ENCODE data around the gene TRIM33. TPM values are rescaled to one million over a fixed set of nuclear protein-coding genes. Genes with fewer than 3 reads are reported as not detected.

The TRIM33 gene
- total and polyA plus RNA-seq, 2 experiments from 2014 or later: 50.3 to 51.1 TPM

DNA sequence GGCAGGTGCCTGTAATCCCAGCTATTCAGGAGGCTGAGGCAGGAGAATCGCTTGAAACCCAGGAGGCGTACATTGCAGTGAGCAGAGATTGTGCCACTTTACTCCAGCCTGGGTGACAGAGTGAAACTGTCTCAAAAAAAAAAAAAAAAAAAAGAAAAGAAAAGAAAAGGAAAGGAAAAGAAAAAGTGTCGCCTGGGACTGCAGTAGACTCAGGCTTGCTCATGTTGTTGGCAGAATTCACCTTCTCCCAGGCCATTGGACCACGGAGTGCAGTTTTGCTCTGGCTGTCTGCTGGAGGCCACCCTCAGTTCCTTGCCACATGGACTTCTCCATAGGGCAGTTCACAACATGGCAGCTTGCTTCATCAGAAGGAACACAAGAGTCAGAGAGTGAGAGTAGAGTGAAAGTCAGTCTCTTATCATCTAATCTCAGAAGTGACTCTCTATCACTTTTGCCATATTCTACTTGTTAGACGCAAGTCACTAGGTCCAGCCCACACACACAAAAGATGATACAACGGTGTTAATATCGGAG lies 41.2 kb upstream of the TRIM33 start:
- no peak overlapping the region for H3K4me3 Mint-ChIP-seq
- H3F3A ChIP-seq (replicated peaks; ENCODE audit: low read depth): no peaks in the 10 kb centered on the region
- H3K36me3 ChIP-seq (ENCODE audit: insufficient read depth): no peaks in the 10 kb centered on the region
- H2AFZ ChIP-seq: no peak overlapping the region
- H3K27me3 Mint-ChIP-seq (ENCODE audit: insufficient read depth, low read depth, poor library complexity): no peaks in the 10 kb centered on the region
- no peaks in the 10 kb centered on the region for H3K9me2 ChIP-seq (ENCODE audit: insufficient read depth)
- no peaks in the 10 kb centered on the region for H3K4me1 ChIP-seq (ENCODE audit: insufficient read depth)
- no peak for DNase-seq (ENCODE audit: low spot score)
- H3K4me3 ChIP-seq: no peak overlapping the region
- TF ChIP-seq CREB1 (CRISPR knock-in tag; IDR thresholded peaks at IDR 0.05; ENCODE audit: low read depth) (no peak), JUNB (IDR thresholded peaks at IDR 0.05; ENCODE audit: unreplicated experiment) (no peak), STAT1 (IDR thresholded peaks at IDR 0.05; ENCODE audit: unreplicated experiment) (no peak), EZH2phosphoT487 (IDR thresholded peaks at IDR 0.05; ENCODE audit: unreplicated experiment) (no peak), EZH2 (IDR thresholded peaks at IDR 0.05; ENCODE audit: low read depth, unreplicated experiment) (no peak), POLR2AphosphoS5 (IDR thresholded peaks at IDR 0.05; ENCODE audit: low read depth) (no peak), ZNF114 (CRISPR knock-in tag; IDR thresholded peaks at IDR 0.05) (no peak), NANOG (IDR thresholded peaks at IDR 0.05; ENCODE audit: borderline replicate concordance) (no peak), ZNF331 (CRISPR knock-in tag; IDR thresholded peaks at IDR 0.05; ENCODE audit: low read depth) (no peak)
- TF ChIP-seq, protein P1, sequence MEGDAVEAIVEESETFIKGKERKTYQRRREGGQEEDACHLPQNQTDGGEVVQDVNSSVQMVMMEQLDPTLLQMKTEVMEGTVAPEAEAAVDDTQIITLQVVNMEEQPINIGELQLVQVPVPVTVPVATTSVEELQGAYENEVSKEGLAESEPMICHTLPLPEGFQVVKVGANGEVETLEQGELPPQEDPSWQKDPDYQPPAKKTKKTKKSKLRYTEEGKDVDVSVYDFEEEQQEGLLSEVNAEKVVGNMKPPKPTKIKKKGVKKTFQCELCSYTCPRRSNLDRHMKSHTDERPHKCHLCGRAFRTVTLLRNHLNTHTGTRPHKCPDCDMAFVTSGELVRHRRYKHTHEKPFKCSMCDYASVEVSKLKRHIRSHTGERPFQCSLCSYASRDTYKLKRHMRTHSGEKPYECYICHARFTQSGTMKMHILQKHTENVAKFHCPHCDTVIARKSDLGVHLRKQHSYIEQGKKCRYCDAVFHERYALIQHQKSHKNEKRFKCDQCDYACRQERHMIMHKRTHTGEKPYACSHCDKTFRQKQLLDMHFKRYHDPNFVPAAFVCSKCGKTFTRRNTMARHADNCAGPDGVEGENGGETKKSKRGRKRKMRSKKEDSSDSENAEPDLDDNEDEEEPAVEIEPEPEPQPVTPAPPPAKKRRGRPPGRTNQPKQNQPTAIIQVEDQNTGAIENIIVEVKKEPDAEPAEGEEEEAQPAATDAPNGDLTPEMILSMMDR (conservative IDR thresholded peaks at IDR 0.05; ENCODE audit: low read depth in 2 of 2): no peak
- TF ChIP-seq, protein P2, sequence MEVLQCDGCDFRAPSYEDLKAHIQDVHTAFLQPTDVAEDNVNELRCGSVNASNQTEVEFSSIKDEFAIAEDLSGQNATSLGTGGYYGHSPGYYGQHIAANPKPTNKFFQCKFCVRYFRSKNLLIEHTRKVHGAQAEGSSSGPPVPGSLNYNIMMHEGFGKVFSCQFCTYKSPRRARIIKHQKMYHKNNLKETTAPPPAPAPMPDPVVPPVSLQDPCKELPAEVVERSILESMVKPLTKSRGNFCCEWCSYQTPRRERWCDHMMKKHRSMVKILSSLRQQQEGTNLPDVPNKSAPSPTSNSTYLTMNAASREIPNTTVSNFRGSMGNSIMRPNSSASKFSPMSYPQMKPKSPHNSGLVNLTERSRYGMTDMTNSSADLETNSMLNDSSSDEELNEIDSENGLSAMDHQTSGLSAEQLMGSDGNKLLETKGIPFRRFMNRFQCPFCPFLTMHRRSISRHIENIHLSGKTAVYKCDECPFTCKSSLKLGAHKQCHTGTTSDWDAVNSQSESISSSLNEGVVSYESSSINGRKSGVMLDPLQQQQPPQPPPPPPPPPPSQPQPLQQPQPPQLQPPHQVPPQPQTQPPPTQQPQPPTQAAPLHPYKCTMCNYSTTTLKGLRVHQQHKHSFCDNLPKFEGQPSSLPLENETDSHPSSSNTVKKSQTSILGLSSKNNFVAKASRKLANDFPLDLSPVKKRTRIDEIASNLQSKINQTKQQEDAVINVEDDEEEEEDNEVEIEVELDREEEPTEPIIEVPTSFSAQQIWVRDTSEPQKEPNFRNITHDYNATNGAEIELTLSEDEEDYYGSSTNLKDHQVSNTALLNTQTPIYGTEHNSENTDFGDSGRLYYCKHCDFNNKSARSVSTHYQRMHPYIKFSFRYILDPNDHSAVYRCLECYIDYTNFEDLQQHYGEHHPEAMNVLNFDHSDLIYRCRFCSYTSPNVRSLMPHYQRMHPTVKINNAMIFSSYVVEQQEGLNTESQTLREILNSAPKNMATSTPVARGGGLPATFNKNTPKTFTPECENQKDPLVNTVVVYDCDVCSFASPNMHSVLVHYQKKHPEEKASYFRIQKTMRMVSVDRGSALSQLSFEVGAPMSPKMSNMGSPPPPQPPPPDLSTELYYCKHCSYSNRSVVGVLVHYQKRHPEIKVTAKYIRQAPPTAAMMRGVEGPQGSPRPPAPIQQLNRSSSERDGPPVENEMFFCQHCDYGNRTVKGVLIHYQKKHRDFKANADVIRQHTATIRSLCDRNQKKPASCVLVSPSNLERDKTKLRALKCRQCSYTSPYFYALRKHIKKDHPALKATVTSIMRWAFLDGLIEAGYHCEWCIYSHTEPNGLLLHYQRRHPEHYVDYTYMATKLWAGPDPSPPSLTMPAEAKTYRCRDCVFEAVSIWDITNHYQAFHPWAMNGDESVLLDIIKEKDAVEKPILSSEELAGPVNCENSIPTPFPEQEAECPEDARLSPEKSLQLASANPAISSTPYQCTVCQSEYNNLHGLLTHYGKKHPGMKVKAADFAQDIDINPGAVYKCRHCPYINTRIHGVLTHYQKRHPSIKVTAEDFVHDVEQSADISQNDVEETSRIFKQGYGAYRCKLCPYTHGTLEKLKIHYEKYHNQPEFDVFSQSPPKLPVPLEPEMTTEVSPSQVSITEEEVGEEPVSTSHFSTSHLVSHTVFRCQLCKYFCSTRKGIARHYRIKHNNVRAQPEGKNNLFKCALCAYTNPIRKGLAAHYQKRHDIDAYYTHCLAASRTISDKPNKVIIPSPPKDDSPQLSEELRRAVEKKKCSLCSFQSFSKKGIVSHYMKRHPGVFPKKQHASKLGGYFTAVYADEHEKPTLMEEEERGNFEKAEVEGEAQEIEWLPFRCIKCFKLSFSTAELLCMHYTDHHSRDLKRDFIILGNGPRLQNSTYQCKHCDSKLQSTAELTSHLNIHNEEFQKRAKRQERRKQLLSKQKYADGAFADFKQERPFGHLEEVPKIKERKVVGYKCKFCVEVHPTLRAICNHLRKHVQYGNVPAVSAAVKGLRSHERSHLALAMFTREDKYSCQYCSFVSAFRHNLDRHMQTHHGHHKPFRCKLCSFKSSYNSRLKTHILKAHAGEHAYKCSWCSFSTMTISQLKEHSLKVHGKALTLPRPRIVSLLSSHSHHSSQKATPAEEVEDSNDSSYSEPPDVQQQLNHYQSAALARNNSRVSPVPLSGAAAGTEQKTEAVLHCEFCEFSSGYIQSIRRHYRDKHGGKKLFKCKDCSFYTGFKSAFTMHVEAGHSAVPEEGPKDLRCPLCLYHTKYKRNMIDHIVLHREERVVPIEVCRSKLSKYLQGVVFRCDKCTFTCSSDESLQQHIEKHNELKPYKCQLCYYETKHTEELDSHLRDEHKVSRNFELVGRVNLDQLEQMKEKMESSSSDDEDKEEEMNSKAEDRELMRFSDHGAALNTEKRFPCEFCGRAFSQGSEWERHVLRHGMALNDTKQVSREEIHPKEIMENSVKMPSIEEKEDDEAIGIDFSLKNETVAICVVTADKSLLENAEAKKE (CRISPR knock-in tag; IDR thresholded peaks at IDR 0.05): no peak
- TF ChIP-seq, protein P3, sequence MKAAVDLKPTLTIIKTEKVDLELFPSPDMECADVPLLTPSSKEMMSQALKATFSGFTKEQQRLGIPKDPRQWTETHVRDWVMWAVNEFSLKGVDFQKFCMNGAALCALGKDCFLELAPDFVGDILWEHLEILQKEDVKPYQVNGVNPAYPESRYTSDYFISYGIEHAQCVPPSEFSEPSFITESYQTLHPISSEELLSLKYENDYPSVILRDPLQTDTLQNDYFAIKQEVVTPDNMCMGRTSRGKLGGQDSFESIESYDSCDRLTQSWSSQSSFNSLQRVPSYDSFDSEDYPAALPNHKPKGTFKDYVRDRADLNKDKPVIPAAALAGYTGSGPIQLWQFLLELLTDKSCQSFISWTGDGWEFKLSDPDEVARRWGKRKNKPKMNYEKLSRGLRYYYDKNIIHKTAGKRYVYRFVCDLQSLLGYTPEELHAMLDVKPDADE (IDR thresholded peaks at IDR 0.05): no peak
- TF ChIP-seq, protein P4, sequence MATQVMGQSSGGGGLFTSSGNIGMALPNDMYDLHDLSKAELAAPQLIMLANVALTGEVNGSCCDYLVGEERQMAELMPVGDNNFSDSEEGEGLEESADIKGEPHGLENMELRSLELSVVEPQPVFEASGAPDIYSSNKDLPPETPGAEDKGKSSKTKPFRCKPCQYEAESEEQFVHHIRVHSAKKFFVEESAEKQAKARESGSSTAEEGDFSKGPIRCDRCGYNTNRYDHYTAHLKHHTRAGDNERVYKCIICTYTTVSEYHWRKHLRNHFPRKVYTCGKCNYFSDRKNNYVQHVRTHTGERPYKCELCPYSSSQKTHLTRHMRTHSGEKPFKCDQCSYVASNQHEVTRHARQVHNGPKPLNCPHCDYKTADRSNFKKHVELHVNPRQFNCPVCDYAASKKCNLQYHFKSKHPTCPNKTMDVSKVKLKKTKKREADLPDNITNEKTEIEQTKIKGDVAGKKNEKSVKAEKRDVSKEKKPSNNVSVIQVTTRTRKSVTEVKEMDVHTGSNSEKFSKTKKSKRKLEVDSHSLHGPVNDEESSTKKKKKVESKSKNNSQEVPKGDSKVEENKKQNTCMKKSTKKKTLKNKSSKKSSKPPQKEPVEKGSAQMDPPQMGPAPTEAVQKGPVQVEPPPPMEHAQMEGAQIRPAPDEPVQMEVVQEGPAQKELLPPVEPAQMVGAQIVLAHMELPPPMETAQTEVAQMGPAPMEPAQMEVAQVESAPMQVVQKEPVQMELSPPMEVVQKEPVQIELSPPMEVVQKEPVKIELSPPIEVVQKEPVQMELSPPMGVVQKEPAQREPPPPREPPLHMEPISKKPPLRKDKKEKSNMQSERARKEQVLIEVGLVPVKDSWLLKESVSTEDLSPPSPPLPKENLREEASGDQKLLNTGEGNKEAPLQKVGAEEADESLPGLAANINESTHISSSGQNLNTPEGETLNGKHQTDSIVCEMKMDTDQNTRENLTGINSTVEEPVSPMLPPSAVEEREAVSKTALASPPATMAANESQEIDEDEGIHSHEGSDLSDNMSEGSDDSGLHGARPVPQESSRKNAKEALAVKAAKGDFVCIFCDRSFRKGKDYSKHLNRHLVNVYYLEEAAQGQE (IDR thresholded peaks at IDR 0.05; ENCODE audit: unreplicated experiment): no peak
- H4K20me1 ChIP-seq (replicated peaks; ENCODE audit: insufficient read depth): no peaks in the 10 kb centered on the region
- no peaks in the 10 kb centered on the region for H3K36me3 Mint-ChIP-seq (ENCODE audit: low read depth)
- no peak for ATAC-seq
- no peaks in the 10 kb centered on the region for H3K27me3 ChIP-seq (ENCODE audit: insufficient read depth)
- H3K4me1 Mint-ChIP-seq: 0 out of 3 replicates have a peak, but pooled peaks cover 4% of the 10 kb centered on the region
- no peaks in the 10 kb centered on the region for H3K9me3 Mint-ChIP-seq
- no peak overlapping the region for H3K27ac ChIP-seq (ENCODE audit: low read depth)
- H3K4me2 ChIP-seq: no peak overlapping the region
- H3K27ac Mint-ChIP-seq: no peak overlapping the region
- H3K79me2 ChIP-seq (replicated peaks; ENCODE audit: insufficient read depth): no peaks in the 10 kb centered on the region

All from GM23338 (cell line).